SU-DHL-6 (cell line): ENCODE data around the gene ITGB5.

Experiments used
- EZH2phosphoT487 ChIP-seq: fragments of 200-600 bp; sonication (generic), shearing (Covaris generic); conservative IDR thresholded peaks from 2 replicates; pipeline ENCODE4 v1.6.1; 2018; ENCODE audit warnings: mild to moderate bottlenecking, antibody characterized with exemption, low read length, moderate library complexity, mixed read lengths
- TF ChIP-seq, protein P1 (sequence below): fragments of 200-600 bp; sonication (generic); IDR thresholded peaks from one replicate; pipeline ENCODE4 v1.5.1; 2017; ENCODE audit warnings: antibody characterized with exemption, mild to moderate bottlenecking, low read length, moderate library complexity; ENCODE audit not compliant: insufficient read depth, poor library complexity, severe bottlenecking

DNA sequence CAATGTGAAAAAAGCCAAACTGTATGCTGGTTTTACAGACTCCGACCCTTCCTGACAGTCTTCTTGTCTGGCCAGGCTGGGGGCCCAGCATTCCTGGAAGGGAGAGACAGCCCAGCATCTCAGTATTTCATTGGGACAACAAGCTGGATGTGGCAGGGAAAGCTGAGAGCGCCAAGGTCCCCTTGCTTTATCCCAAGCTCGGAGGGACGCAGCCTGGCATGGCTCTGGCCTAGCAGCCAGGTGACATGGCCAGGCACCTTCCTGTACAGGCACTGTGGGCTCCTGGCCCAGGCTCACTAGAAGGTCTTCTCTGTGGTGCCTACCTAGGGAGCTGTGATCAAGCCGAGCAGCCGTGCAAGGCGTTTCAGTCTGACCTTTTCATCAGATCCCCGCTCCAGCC lies 124.0 kb downstream of the ITGB5 start:
- TF ChIP-seq, protein P1, sequence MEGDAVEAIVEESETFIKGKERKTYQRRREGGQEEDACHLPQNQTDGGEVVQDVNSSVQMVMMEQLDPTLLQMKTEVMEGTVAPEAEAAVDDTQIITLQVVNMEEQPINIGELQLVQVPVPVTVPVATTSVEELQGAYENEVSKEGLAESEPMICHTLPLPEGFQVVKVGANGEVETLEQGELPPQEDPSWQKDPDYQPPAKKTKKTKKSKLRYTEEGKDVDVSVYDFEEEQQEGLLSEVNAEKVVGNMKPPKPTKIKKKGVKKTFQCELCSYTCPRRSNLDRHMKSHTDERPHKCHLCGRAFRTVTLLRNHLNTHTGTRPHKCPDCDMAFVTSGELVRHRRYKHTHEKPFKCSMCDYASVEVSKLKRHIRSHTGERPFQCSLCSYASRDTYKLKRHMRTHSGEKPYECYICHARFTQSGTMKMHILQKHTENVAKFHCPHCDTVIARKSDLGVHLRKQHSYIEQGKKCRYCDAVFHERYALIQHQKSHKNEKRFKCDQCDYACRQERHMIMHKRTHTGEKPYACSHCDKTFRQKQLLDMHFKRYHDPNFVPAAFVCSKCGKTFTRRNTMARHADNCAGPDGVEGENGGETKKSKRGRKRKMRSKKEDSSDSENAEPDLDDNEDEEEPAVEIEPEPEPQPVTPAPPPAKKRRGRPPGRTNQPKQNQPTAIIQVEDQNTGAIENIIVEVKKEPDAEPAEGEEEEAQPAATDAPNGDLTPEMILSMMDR, result no peak
- no peak for TF ChIP-seq EZH2phosphoT487
